Progenitor cell of endocrine pancreas (in vitro differentiated cells): ENCODE results near the gene TNN. TPM values are rescaled to one million over a fixed set of nuclear protein-coding genes. Genes with fewer than 3 reads are reported as not detected.

ENCODE experiments used
- DNase-seq: peaks from one replicate; pipeline ENCODE4 v3.0.0; 2021; ENCODE audit warnings: low spot score; ENCODE audit not compliant: unreplicated experiment
- H3K27ac Mint-ChIP-seq: 2 replicates; pipeline ENCODE4 v1.8.0; 2021; ENCODE audit warnings: mild to moderate bottlenecking, moderate library complexity, mixed read lengths
- H3K27me3 Mint-ChIP-seq: 2 replicates; pipeline ENCODE4 v1.8.0; 2021; ENCODE audit warnings: mixed read lengths
- H3K36me3 Mint-ChIP-seq: 2 replicates; pipeline ENCODE4 v1.8.0; 2022; ENCODE audit warnings: mixed read lengths; ENCODE audit not compliant: insufficient read depth
- H3K4me1 Mint-ChIP-seq: 2 replicates; pipeline ENCODE4 v1.8.0; 2021; ENCODE audit warnings: low read depth, mixed read lengths
- H3K4me3 Mint-ChIP-seq: 2 replicates; pipeline ENCODE4 v1.8.0; 2021; ENCODE audit warnings: low read depth, mild to moderate bottlenecking, moderate library complexity, mixed read lengths
- H3K9me3 Mint-ChIP-seq: 2 replicates; pipeline ENCODE4 v1.8.0; 2021; ENCODE audit warnings: low read depth, mixed read lengths
- total RNA-seq: library from RNA; stranded (reverse); gene quantifications from 2 replicates; pipeline ENCODE4 v1.2.1, GENCODE V29; 2021
- TF ChIP-seq, protein P1 (sequence below): fragments of 200-600 bp; sonication (generic); IDR thresholded peaks from one replicate; pipeline ENCODE4 v1.5.0; 2021; ENCODE audit warnings: antibody characterized with exemption, mild to moderate bottlenecking; ENCODE audit not compliant: unreplicated experiment

TNN gene
- total RNA-seq, 1 donor from 2014 or later = 0.48 TPM

GRCh38 chr1:175126347-175126746, 58.7 kb downstream of the TNN start:
- Mint-ChIP-seq H3K27ac (no peak overlapping the region), H3K9me3 (no peaks in the 10 kb centered on the region), H3K4me1 (peaks cover 2% of the 10 kb centered on the region), H3K36me3 (no peaks in the 10 kb centered on the region), H3K4me3 (no peak overlapping the region), H3K27me3 (no peaks in the 10 kb centered on the region)
- DNase-seq = no peak
- TF ChIP-seq, protein P1, sequence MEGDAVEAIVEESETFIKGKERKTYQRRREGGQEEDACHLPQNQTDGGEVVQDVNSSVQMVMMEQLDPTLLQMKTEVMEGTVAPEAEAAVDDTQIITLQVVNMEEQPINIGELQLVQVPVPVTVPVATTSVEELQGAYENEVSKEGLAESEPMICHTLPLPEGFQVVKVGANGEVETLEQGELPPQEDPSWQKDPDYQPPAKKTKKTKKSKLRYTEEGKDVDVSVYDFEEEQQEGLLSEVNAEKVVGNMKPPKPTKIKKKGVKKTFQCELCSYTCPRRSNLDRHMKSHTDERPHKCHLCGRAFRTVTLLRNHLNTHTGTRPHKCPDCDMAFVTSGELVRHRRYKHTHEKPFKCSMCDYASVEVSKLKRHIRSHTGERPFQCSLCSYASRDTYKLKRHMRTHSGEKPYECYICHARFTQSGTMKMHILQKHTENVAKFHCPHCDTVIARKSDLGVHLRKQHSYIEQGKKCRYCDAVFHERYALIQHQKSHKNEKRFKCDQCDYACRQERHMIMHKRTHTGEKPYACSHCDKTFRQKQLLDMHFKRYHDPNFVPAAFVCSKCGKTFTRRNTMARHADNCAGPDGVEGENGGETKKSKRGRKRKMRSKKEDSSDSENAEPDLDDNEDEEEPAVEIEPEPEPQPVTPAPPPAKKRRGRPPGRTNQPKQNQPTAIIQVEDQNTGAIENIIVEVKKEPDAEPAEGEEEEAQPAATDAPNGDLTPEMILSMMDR = no peak

DNA sequence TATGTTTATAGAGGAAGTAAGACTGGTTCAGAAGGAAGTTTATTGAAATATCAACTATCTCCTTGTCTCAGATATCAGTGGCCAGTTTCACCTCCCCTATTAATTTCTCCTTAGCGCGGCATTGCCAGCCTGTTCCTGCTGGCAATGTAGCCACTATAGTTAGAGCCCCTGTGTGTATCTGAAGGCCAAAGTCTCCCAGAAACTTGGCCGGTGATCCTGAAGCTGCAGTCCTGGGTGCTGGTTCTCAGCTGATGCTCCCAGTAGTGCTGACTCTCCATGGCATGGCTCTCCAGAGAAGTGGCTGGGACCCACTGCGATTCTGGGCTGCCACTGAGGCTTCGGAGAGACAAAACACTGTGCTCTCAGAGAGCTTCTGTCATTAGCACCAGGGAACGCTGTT, 59.9 kb downstream of the TNN start:
- TF ChIP-seq, protein P1 = no peak
- peaks cover 2% of the 10 kb centered on the region for H3K4me1 Mint-ChIP-seq
- no peaks in the 10 kb centered on the region for H3K36me3 Mint-ChIP-seq
- DNase-seq = no peak
- H3K27me3 Mint-ChIP-seq = no peaks in the 10 kb centered on the region
- no peak overlapping the region for H3K27ac Mint-ChIP-seq
- no peaks in the 10 kb centered on the region for H3K9me3 Mint-ChIP-seq
- no peak overlapping the region for H3K4me3 Mint-ChIP-seq

- H3K4me3 Mint-ChIP-seq = no peak overlapping the region
- H3K27ac Mint-ChIP-seq = no peak overlapping the region
- no peaks in the 10 kb centered on the region for H3K36me3 Mint-ChIP-seq
- no peaks in the 10 kb centered on the region for H3K27me3 Mint-ChIP-seq
- peaks cover 2% of the 10 kb centered on the region for H3K4me1 Mint-ChIP-seq
- no peak for DNase-seq
- no peaks in the 10 kb centered on the region for H3K9me3 Mint-ChIP-seq
- TF ChIP-seq, protein P1 = no peak
These were observed 60.9 kb downstream of the TNN start for GRCh38 chr1:175128523-175128922.

GRCh38 chr1:175129182-175129581, 61.5 kb downstream of the TNN start:
- Mint-ChIP-seq H3K36me3 (no peaks in the 10 kb centered on the region), H3K27ac (no peak overlapping the region), H3K9me3 (no peaks in the 10 kb centered on the region), H3K4me1 (peaks cover 2% of the 10 kb centered on the region), H3K4me3 (no peak overlapping the region), H3K27me3 (no peaks in the 10 kb centered on the region)
- DNase-seq = no peak
- TF ChIP-seq, protein P1 = no peak

DNA sequence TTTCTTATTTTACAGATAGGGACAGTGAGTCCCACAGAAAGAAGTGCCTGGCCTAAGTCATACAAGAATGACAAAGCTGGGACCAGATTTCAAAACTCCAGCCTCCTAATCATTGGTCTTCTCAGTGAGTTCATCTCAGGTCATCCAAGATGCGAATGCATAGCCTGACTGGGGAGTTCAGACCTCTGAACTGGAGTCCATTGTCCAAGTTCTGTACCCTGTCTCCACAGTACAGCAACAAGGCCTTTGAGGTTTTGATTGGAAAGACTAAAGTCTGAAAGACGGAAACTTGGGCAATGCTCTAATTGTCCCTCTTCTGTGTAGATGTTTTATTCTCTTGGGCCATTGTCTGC, 62.0 kb downstream of the TNN start:
- Mint-ChIP-seq H3K36me3 (no peaks in the 10 kb centered on the region), H3K27me3 (peaks cover 2% of the 10 kb centered on the region), H3K27ac (peak overlapping the region; percentile 30), H3K4me3 (no peak overlapping the region), H3K4me1 (peaks cover 2% of the 10 kb centered on the region), H3K9me3 (no peaks in the 10 kb centered on the region)
- no peak for DNase-seq
- TF ChIP-seq, protein P1 = no peak
